ENCODE measurements around the gene TSPAN3.

Gene TSPAN3

DNA sequence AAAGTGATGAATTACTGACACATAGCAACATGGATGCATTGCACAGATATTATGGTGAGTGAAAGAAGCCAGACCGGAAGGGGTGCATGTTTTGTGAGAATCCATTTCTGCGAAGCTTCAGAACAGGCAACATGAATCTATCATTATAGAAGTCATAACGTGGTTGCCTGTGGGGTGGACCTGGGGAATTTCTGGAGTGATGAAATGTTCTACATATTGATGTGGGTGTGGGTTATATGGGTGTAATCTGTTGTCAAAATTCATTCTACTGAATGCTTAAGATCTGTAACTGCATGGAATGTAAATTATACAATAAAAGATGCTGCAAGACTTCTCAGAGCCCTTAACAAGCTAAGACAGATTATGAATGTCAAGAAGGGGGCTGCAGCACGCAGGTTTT lies 25.2 kb upstream of the TSPAN3 start:
- Histone ChIP-seq H3K4me2 (ENCODE audit: low read length) (no peak overlapping the region), H3K79me2 (ENCODE audit: control insufficient read depth, low read length) (no peaks in the 10 kb centered on the region), H4K20me1 (ENCODE audit: control insufficient read depth, insufficient read depth, low read depth, low read length) (no peaks in the 10 kb centered on the region), H3K27me3 (ENCODE audit: control insufficient read depth, low read length) (peaks cover 6% of the 10 kb centered on the region; the same call in 1 of the 2 replicates), H3K9me2 (replicated peaks; ENCODE audit: control insufficient read depth, low read length) (no peaks in the 10 kb centered on the region), H3K9me3 (ENCODE audit: control insufficient read depth, insufficient read depth, low read length) (no peaks in the 10 kb centered on the region), H3K36me3 (ENCODE audit: control insufficient read depth, low read length) (no peaks in the 10 kb centered on the region), H3K4me3 (ENCODE audit: low read length) (no peak overlapping the region), H3K4me1 (ENCODE audit: control insufficient read depth, low read length) (no peaks in the 10 kb centered on the region), H3F3A (ENCODE audit: control insufficient read depth, insufficient read depth) (no peaks in the 10 kb centered on the region), H3K27ac (ENCODE audit: low read depth, low read length) (no peak overlapping the region)
- TF ChIP-seq, protein P1, sequence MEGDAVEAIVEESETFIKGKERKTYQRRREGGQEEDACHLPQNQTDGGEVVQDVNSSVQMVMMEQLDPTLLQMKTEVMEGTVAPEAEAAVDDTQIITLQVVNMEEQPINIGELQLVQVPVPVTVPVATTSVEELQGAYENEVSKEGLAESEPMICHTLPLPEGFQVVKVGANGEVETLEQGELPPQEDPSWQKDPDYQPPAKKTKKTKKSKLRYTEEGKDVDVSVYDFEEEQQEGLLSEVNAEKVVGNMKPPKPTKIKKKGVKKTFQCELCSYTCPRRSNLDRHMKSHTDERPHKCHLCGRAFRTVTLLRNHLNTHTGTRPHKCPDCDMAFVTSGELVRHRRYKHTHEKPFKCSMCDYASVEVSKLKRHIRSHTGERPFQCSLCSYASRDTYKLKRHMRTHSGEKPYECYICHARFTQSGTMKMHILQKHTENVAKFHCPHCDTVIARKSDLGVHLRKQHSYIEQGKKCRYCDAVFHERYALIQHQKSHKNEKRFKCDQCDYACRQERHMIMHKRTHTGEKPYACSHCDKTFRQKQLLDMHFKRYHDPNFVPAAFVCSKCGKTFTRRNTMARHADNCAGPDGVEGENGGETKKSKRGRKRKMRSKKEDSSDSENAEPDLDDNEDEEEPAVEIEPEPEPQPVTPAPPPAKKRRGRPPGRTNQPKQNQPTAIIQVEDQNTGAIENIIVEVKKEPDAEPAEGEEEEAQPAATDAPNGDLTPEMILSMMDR (IDR thresholded peaks at IDR 0.05; ENCODE audit: low read depth, low read length, poor library complexity, severe bottlenecking), result no peak
- TF ChIP-seq EZH2phosphoT487 (IDR thresholded peaks at IDR 0.05; ENCODE audit: borderline replicate concordance, low read length), result no peak

DNA sequence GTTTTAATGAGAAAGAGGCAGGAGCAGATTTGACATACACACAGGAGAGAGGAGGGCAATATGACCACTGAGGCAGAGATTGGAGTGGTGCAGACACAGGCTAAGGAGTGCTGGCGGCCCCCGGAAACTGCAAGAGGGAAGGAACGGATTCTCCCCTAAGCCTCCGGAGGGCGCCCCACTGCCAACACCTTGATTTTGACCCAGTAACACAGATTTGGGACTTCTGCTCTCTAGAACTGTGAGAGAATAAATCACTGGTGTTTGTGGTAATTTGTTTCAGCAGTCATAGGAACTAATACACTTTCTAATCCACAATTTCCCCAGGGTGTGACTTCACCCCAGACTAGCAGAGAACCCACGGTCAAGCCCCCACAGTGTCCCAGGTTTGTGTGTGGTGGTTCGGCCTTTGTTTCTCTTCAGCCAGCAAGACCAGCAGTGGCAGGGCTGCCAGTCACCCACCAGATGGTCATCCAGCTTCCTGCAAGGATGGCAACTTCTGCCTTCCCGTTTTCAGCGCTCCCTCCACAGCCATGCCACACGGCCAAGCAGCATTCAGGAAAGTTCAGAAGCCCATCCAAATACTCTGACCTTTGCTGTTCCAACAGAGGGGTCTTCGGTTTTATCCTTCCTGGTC lies 23.6 kb upstream of the TSPAN3 start:
- Histone ChIP-seq H3K4me1 (ENCODE audit: control insufficient read depth, low read length) (no peaks in the 10 kb centered on the region), H3K9me3 (ENCODE audit: control insufficient read depth, insufficient read depth, low read length) (no peaks in the 10 kb centered on the region), H3K27me3 (ENCODE audit: control insufficient read depth, low read length) (peaks cover 4% of the 10 kb centered on the region; the same call in 1 of the 2 replicates), H3K4me3 (ENCODE audit: low read length) (no peak overlapping the region), H3K4me2 (ENCODE audit: low read length) (no peak overlapping the region), H3K79me2 (ENCODE audit: control insufficient read depth, low read length) (no peaks in the 10 kb centered on the region), H3F3A (ENCODE audit: control insufficient read depth, insufficient read depth) (no peaks in the 10 kb centered on the region), H3K27ac (ENCODE audit: low read depth, low read length) (no peak overlapping the region), H3K9me2 (replicated peaks; ENCODE audit: control insufficient read depth, low read length) (no peaks in the 10 kb centered on the region), H4K20me1 (ENCODE audit: control insufficient read depth, insufficient read depth, low read depth, low read length) (no peaks in the 10 kb centered on the region), H3K36me3 (ENCODE audit: control insufficient read depth, low read length) (no peaks in the 10 kb centered on the region)
- TF ChIP-seq EZH2phosphoT487 (IDR thresholded peaks at IDR 0.05; ENCODE audit: borderline replicate concordance, low read length), result no peak
- TF ChIP-seq, protein P1 (IDR thresholded peaks at IDR 0.05; ENCODE audit: low read depth, low read length, poor library complexity, severe bottlenecking), result peak; percentile 74

DNA sequence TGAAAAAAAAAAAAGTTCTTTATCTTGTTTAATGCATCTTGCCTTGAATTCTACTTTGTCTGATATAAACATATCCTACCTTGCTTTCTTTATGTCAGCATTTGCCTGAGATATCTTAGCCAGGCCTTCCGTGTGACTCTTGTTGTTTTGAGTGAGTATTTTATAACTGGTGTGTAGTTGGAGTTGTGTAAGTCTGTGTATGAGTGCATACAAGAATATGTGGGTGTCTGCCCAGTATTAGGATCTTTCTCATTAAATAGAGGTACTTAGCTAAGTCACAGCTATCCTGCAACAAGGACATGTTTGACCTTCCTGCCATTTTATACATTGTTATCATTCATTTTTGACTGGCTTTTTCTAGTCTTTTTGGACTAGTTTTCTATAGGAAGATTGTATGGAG lies 22.5 kb upstream of the TSPAN3 start:
- no peak overlapping the region for H3K4me2 ChIP-seq (ENCODE audit: low read length)
- H3K4me1 ChIP-seq (ENCODE audit: control insufficient read depth, low read length), result no peaks in the 10 kb centered on the region
- no peak overlapping the region for H3K4me3 ChIP-seq (ENCODE audit: low read length)
- TF ChIP-seq, protein P1 (IDR thresholded peaks at IDR 0.05; ENCODE audit: low read depth, low read length, poor library complexity, severe bottlenecking), result no peak
- TF ChIP-seq EZH2phosphoT487 (IDR thresholded peaks at IDR 0.05; ENCODE audit: borderline replicate concordance, low read length), result no peak
- no peak overlapping the region for H3K27ac ChIP-seq (ENCODE audit: low read depth, low read length)
- no peaks in the 10 kb centered on the region for H3K79me2 ChIP-seq (ENCODE audit: control insufficient read depth, low read length)
- no peaks in the 10 kb centered on the region for H3K9me3 ChIP-seq (ENCODE audit: control insufficient read depth, insufficient read depth, low read length)
- no peaks in the 10 kb centered on the region for H3K36me3 ChIP-seq (ENCODE audit: control insufficient read depth, low read length)
- H3F3A ChIP-seq (ENCODE audit: control insufficient read depth, insufficient read depth), result no peaks in the 10 kb centered on the region
- no peaks in the 10 kb centered on the region for H4K20me1 ChIP-seq (ENCODE audit: control insufficient read depth, insufficient read depth, low read depth, low read length)
- H3K27me3 ChIP-seq (ENCODE audit: control insufficient read depth, low read length), result peaks cover 4% of the 10 kb centered on the region; the same call in 1 of the 2 replicates
- H3K9me2 ChIP-seq (replicated peaks; ENCODE audit: control insufficient read depth, low read length), result no peaks in the 10 kb centered on the region

Measured in DOHH2 (cell line).